Measurements from ENCODE around the gene CDH13. TPM values are rescaled to one million over a fixed set of nuclear protein-coding genes. Genes with fewer than 3 reads are reported as not detected.

Gene CDH13
- total and polyA plus RNA-seq, 2 donors (not counting 3 experiments of a cell fraction or from before 2014, with no cell fraction given), result 96.6 to 124 TPM

DNA sequence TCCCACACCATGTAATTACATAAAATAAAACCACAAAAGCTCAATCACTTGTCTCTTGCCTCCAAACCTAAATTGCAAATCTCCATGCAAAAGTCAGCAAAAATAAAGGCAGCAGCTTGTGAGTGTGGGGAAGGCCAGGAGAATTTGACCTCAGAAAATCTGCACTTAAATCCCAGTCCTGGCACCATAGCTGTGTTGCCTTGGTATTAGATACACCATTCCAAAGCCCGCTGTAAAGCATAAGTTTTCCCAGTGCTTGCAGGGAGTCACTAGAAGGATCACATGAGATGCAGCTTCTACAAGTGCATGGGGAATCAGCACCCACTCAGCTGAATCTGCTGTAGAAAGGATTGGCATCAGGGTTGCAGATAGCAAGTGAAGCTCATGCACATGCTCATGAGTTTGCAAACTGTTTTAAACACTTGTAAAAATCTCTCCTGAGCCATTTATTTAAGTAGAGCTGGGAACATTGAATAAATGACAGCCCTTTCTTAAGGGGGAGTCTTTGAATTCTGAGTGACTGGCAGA is 686.0 kb downstream of the CDH13 start:
- DNase-seq (ENCODE audit: low read depth, low spot score) (no peak), FAIRE-seq (no peak)
- H3K4me2 ChIP-seq (ENCODE audit: insufficient read depth, low read length), result no peak overlapping the region
- dilution Hi-C loops (cut with MboI; ENCODE audit: extremely low pct_ligation_motif_present, low sequenced_read_pairs) (no loop called here), intact Hi-C loops (cut with micrococcal nuclease) (no loop called here)
- no peaks in the 10 kb centered on the region for H4K20me1 ChIP-seq (replicated peaks; ENCODE audit: control insufficient read depth, extremely low read depth, insufficient read depth, low read length)
- no peaks in the 10 kb centered on the region for H3K9me1 ChIP-seq (replicated peaks; ENCODE audit: control insufficient read depth, extremely low read depth, insufficient read depth, low read length)
- no peaks in the 10 kb centered on the region for H3K4me1 ChIP-seq (ENCODE audit: control insufficient read depth, extremely low read depth, insufficient read depth, low read length)
- no peak overlapping the region for H3K9ac ChIP-seq (replicated peaks; ENCODE audit: extremely low read depth, insufficient read depth, low read length)
- no peak overlapping the region for H2AFZ ChIP-seq (ENCODE audit: low read depth, low read length)
- TF ChIP-seq EZH2 (IDR thresholded peaks at IDR 0.05; ENCODE audit: borderline replicate concordance, low read depth, low read length, severe bottlenecking), result no peak
- no peak for TF ChIP-seq JUN (IDR thresholded peaks at IDR 0.05; ENCODE audit: borderline replicate concordance, insufficient read depth, insufficient read length, low read depth)
- TF ChIP-seq, protein P1, sequence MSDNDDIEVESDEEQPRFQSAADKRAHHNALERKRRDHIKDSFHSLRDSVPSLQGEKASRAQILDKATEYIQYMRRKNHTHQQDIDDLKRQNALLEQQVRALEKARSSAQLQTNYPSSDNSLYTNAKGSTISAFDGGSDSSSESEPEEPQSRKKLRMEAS (IDR thresholded peaks at IDR 0.05; ENCODE audit: insufficient read depth, insufficient read length), result no peak
- no peak for TF ChIP-seq FOS (IDR thresholded peaks at IDR 0.05; ENCODE audit: borderline replicate concordance, insufficient read depth, low read length)
- no peak for TF ChIP-seq POLR2A (IDR thresholded peaks at IDR 0.05; ENCODE audit: low read depth, low read length)
- TF ChIP-seq GATA2 (IDR thresholded peaks at IDR 0.05; ENCODE audit: insufficient read depth, insufficient read length, low read depth, low read length), result no peak
- TF ChIP-seq, protein P2, sequence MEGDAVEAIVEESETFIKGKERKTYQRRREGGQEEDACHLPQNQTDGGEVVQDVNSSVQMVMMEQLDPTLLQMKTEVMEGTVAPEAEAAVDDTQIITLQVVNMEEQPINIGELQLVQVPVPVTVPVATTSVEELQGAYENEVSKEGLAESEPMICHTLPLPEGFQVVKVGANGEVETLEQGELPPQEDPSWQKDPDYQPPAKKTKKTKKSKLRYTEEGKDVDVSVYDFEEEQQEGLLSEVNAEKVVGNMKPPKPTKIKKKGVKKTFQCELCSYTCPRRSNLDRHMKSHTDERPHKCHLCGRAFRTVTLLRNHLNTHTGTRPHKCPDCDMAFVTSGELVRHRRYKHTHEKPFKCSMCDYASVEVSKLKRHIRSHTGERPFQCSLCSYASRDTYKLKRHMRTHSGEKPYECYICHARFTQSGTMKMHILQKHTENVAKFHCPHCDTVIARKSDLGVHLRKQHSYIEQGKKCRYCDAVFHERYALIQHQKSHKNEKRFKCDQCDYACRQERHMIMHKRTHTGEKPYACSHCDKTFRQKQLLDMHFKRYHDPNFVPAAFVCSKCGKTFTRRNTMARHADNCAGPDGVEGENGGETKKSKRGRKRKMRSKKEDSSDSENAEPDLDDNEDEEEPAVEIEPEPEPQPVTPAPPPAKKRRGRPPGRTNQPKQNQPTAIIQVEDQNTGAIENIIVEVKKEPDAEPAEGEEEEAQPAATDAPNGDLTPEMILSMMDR (IDR thresholded peaks at IDR 0.05; ENCODE audit: extremely low read depth in 1 of 2, insufficient read depth in 1 of 2, low read depth in 1 of 2, low read length in 2 of 2), result no peak
- no peak for TF ChIP-seq MYC (IDR thresholded peaks at IDR 0.05; ENCODE audit: low read depth, low read length)
- TF ChIP-seq POLR2AphosphoS5 (IDR thresholded peaks at IDR 0.05; ENCODE audit: insufficient read depth, low read depth, low read length), result no peak
- H3K27ac ChIP-seq (ENCODE audit: insufficient read depth, low read depth, low read length), result no peak overlapping the region
- no peaks in the 10 kb centered on the region for H3K9me3 ChIP-seq (replicated peaks; ENCODE audit: control insufficient read depth, insufficient read depth, low read length)
- ChIA-PET POLR2A (no interaction called here), CTCF (interaction anchor here (0.6 to 1.3 kb wide), 5 partner anchors 11 to 506 kb away, joined by 3 to 5 read pairs (median 3); no protein-coding TSS in a partner anchor)
- H3K79me2 ChIP-seq (ENCODE audit: control insufficient read depth, insufficient read depth, low read length), result no peaks in the 10 kb centered on the region
- no peak overlapping the region for H3K4me3 ChIP-seq (replicated peaks in 1 of 3; ENCODE audit: insufficient read depth in 1 of 3, low read depth in 1 of 3, low read length in 3 of 3)
- H3K27me3 ChIP-seq (ENCODE audit: control insufficient read depth in 2 of 2, insufficient read depth in 2 of 2, low read length in 2 of 2), result no peaks in the 10 kb centered on the region
- no TSS peak for BruUV-seq (replicated peaks)
- H3K36me3 ChIP-seq (ENCODE audit: control insufficient read depth in 2 of 2, extremely low read depth in 1 of 2, insufficient read depth in 2 of 2, low read length in 2 of 2), result no peaks in the 10 kb centered on the region

Measured in endothelial cell of umbilical vein (primary cell).